NCI-H460 (cell line): ENCODE results near the gene ZC3H7B. TPM values are rescaled to one million over a fixed set of nuclear protein-coding genes. Genes with fewer than 3 reads are reported as not detected.
"Not testable (repeated sequence)": the region's sequence is repeated elsewhere in the genome, so short reads cannot be mapped to it uniquely, and the experiment has no call there.

Experiments
- DNase-seq: peaks from one replicate; pipeline ENCODE4 v3.0.0-alpha.2; 2016; ENCODE audit warnings: low read depth; ENCODE audit errors: extremely low read depth
- total RNA-seq: library from RNA; depleted of rRNA; stranded (reverse); fragments of >200 nt; shearing (Covaris generic); gene quantifications from 2 replicates; pipeline ENCODE4 v1.2.3, GENCODE V29; 2014

Gene ZC3H7B
- total RNA-seq, 1 experiment from 2014 or later = 23.7 TPM

GRCh38 chr22:41368543-41369423, 67.5 kb downstream of the ZC3H7B start:
- no peak for DNase-seq

GRCh38 chr22:41369424-41369745, 68.1 kb downstream of the ZC3H7B start:
- DNase-seq = no peak

GRCh38 chr22:41369837-41370236, 68.5 kb downstream of the ZC3H7B start:
- no peak for DNase-seq

DNA sequence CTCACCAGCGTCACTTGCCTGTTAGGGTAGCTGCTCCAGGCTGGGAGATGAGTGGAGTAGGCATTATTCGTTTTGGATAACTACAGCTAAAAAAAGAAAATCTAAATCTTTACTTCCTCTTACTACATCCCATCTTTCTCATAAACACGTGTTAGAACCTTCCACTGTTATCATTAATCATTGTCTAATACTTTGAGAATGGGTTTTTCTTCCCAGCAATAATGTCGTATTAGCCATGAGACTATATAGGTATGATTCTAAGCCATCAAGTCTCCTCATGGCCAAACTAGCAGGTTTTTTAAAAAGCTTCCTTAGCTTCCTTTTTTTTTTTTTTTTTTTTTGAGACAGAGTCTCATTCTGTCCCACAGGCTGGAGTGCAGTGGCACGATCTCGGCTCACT, 76.5 kb downstream of the ZC3H7B start:
- no peak for DNase-seq

DNA sequence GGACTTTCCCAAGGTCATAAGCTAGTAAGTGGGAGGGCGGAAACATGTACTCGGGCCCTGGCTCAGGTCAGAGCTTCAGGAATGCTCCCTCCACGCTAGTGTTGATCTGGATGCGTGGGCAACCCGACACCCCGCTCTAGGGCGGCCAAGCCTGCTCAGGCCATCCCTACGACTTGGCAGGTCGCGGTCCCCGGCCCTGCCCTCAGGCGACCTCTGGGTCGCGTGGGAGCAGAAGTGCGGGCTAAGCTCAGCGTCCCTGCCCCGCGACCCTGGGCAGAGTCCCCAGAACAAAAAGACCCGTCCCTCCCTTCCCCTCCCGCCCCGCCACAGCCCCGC, 79.6 kb downstream of the ZC3H7B start:
- peak; percentile 16 for DNase-seq

DNA sequence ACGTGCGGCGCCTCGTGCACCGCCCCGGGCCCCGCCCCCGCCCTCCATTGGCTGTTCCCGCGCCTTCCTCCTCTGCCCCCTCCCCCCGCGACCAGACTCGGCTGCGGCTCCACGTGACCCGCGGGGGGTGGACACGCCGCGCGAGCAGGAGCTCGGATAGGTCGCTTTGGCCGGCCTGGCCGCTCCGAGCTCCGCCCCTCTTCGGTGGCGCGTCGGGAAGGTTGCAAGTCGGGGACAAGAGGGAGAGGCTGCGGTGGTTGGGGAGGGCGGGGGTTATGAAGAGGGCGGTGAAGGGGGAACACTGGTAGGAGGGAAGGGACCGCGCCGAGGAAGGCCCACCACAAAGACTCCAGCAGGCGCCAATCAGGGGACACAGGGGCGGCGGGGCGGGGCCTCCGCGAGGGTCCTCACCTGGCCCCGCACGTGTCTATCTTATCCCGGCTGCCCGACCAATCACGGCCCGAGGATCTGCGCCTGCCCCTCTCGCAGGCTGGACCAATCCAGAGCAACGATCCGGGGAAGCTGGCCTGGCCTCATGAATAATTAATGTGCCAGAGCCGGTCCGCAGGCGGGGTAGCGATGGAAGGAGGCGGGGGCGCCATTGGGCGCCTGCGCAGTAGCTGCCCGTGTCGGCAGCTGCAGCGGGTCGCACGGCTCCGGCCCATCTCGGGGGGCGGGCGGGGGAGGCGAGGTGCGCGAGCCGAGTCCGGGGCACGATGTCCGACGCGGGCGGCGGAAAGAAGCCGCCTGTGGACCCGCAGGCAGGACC, 80.2 kb downstream of the ZC3H7B start, which contains the start of gene TEF:
TSS of gene TEF (plus strand) at position 614 of the 769 bp plus-strand sequence. CDS start at position 717, 103 bp downstream.
- peak; percentile 95 for DNase-seq

DNA sequence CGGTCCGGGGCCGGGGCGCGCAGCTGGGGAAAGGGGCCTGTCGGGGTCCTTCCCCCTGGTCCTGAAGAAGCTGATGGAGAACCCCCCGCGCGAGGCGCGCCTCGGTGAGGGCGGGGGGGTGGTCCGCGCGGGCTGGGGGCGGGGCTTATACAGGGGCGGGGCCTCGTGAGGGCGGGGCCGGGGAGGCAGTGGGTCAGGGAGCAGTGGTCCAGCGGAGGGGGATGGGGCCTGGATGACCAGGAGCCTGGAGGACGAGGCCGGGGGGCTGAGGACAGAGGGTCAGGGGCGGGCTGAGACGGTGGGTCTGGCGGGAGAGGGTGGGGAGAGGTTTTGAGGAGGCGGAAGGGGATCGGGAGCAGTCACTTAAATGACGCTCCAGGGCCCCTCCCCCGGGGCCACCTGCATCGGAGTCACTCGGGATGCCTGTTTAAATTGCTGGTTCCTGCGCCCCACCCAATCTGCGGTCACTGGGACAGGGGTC, 80.8 kb downstream of the ZC3H7B start:
- DNase-seq = no peak

DNA sequence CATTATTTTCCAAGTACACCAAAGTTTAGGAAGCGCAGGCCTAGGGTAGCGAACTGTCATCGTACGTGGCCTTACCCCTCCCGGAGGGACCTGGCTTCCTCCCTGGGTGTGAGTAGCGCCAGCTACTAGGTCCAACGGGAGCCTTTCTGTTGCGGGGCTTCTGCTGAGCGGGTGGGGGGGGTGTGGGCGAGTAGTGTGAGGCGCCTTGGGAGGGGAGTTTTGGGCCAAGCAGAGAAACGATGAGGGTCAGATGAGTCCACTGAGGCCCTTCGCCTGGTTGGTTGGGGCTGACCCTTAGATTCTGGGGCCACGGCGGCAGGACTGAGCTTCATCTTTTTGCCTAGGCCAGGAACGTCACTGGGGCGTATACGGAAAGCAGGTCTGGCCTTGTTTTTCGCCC, 81.3 kb downstream of the ZC3H7B start:
- DNase-seq = no peak

- no peak for DNase-seq
These were observed 81.8 kb downstream of the ZC3H7B start for GRCh38 chr22:41383085-41383484.

DNA sequence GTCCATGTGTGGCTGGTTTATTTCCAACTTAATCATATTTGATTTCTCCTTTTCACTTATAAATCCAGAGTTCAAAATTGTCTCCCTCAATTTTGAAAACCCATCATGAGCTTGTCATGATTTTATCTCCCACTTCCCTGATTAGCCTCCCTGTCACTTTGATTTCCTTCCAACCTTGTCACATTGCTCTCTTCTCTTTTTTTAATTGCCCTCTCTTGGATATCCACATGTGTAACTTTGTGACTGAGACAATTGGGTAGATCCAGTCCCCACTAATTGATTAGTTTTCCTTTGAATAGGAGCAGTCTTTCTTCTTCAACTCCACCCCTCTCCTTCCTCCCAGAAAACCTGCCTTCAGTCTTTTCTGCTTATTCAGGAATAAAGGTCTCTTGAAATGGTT, 82.8 kb downstream of the ZC3H7B start:
- DNase-seq = no peak

- no peak for DNase-seq
These were observed 86.0 kb downstream of the ZC3H7B start for GRCh38 chr22:41387341-41387740.

DNA sequence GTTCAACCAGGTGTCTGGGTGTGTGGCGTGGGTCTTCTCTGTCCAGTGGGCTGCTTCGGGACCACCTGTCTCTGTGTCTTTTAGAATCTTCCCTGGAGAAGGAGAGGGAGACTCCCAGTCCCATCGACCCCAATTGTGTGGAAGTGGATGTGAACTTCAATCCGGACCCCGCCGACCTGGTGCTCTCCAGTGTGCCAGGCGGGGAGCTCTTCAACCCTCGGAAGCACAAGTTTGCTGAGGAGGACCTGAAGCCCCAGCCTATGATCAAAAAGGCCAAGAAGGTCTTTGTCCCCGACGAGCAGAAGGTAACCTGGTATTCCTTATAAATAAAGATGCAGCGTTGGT, 92.7 kb downstream of the ZC3H7B start:
- no peak for DNase-seq

- no peak for DNase-seq
These were observed 94.4 kb downstream of the ZC3H7B start for GRCh38 chr22:41395531-41396240.

GRCh38 chr22:41397143-41397811, 96.0 kb downstream of the ZC3H7B start:
- DNase-seq = no peak

GRCh38 chr22:41398921-41399320, 97.6 kb downstream of the ZC3H7B start:
- DNase-seq = no peak

DNA sequence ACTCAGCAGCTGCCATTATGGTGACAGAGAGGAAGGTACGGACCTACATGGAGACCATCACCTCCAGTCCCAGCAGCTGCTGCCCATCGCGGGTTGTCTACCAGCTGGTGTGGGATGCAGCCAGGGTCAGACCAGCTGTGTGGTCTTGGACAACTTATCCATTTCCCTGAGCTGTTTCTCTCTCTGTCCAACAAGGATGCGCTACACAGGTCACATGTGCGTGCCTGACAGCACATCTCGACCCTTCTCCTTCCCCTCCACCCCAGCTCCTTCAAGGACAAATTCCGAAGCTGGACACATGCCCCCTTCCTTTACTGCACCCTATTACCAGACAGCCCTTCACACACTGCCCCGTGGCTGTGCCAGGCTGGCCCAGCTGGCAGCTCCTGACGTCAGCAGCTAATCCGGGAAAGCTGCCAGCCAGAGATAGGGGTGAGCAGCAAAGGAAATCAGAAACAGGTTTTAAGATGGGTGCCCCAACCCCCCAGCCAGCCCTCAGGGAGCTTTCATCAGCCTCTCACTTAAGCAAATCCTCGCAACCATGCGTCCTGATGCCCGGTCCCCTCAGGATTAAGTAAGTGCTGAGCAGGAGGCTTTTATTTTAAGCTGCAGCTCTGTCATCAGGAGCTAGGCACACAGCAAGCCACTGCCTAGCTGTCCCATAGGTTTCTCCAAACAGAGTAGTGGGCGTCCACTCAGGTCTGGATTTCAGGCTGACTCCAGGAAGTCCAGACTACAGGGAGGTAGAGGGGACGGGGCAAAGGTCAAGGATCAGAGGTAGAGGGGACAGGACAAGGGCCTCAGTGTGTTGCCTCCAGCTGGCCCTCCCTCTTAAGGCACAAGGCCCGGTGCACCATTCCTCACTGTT, 100.7 kb downstream of the ZC3H7B start:
- DNase-seq = no peak

DNA sequence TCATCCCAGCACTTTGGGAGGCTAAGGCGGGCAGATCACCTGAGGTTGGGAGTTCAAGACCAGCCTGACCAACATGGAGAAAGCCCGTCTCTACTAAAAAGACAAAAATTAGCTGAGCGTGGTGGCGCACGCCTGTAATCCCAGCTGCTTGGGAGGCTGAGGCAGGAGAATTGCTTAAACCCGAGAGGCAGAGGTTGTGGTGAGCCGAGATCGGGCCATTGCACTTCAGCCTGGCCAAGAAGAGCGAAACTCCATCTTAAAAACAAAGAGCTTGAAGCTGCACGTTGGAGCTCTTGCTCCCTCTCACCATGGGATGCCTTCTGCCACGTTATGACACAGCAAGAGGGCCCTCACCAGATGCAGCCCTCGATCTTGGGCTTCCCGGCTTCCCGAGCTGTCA, 101.5 kb downstream of the ZC3H7B start:
- DNase-seq = not testable (repeated sequence)

- peak; percentile 83 for DNase-seq
These were observed 102.4 kb downstream of the ZC3H7B start for GRCh38 chr22:41403532-41404318.

DNA sequence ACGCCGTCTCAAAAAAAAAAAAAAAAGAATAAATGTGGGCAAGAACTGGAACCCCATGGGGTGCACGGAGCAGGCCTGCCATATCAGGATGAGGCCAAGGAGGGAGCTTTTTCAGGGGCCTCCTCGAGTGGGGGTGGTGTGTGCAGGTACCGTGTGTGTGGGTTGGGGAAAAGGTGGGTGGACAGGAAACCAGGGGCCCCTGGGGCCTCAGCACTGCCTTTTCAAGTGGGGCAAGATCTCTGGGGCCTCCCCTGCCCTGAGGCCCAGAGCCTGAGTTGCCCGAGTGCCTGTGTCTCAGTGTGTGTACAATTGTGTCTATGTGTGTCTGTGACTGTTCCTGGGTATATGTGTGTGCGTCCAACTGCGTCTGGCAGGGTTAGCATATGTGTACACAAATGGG, 104.3 kb downstream of the ZC3H7B start:
- no peak for DNase-seq
